H1 (cell line): ENCODE data around the gene RMC1. TPM values are rescaled to one million over a fixed set of nuclear protein-coding genes. Genes with fewer than 3 reads are reported as not detected.

Experiments
- CTCF ChIA-PET: fragments of 300-600 bp; sonication (Branson Sonifier 250); formaldehyde crosslinking; loops from one replicate; lab custom pipeline; 2021; ENCODE audit not compliant: partially characterized antibody; lab: Charles Lee
- POLR2A ChIA-PET: fragments of 300-600 bp; sonication (Branson Sonifier 250); formaldehyde crosslinking; loops from one replicate; lab custom pipeline; 2021; ENCODE audit warnings: inconsistent platforms; ENCODE audit not compliant: partially characterized antibody; lab: Charles Lee
- DNase-seq, 2 experiments: peaks; one replicate each; pipeline versions ENCODE4 v3.0.0 to v3.0.0-alpha.2; 2010 to 2022; ENCODE audit warnings: low spot score in 2 of 2, low read depth in 1 of 2, mixed read lengths in 1 of 2
- FAIRE-seq: peaks from 2 replicates; lab custom pipeline; 2011; peaks lifted over from hg19 to GRCh38; lab: Jason Lieb, UNC
- H2AFZ ChIP-seq: 2 replicates; pipeline ENCODE4 v1.8.1; 2012; ENCODE audit warnings: low read length, inconsistent platforms
- H2AK5ac ChIP-seq: 2 replicates; pipeline ENCODE4 v1.6.1; 2013; ENCODE audit warnings: low read depth, low read length
- H2BK120ac ChIP-seq: replicated peaks from 2 replicates; pipeline ENCODE3; 2013; ENCODE audit warnings: low read depth, low read length, inconsistent platforms
- H2BK12ac ChIP-seq: 2 replicates; pipeline ENCODE4 v1.6.1; 2013; ENCODE audit warnings: low read depth, low read length
- H2BK15ac ChIP-seq: 2 replicates; pipeline ENCODE4 v1.6.1; 2013; ENCODE audit warnings: low read length
- H2BK20ac ChIP-seq: 2 replicates; pipeline ENCODE4 v1.6.1; 2013; ENCODE audit warnings: low read length
- H2BK5ac ChIP-seq: 2 replicates; pipeline ENCODE4 v1.6.1; 2013; ENCODE audit warnings: low read depth, low read length
- H3K14ac ChIP-seq: 2 replicates; pipeline ENCODE4 v1.6.1; 2013; ENCODE audit warnings: inconsistent platforms; ENCODE audit not compliant: insufficient read length
- H3K18ac ChIP-seq: 2 replicates; pipeline ENCODE4 v1.6.1; 2013; ENCODE audit warnings: low read length; ENCODE audit errors: extremely low read depth
- H3K23ac ChIP-seq: 2 replicates; pipeline ENCODE4 v1.6.1; 2013; ENCODE audit warnings: inconsistent platforms; ENCODE audit not compliant: insufficient read length
- H3K23me2 ChIP-seq: 2 replicates; pipeline ENCODE4 v1.6.1; 2013; ENCODE audit warnings: low read depth, low read length
- H3K27ac ChIP-seq: 2 replicates; pipeline ENCODE4 v1.6.1; 2011; ENCODE audit warnings: low read depth, low read length, inconsistent platforms
- H3K27me3 ChIP-seq, 4 experiments: replicated peaks in 1 of 4; 1 replicate in 1 of 4; 2 replicates in 3 of 4; pipeline versions ENCODE4 v1.6.1 to v1.8.1; 2011 to 2013; ENCODE audit warnings: low read length in 3 of 4, mild to moderate bottlenecking in 3 of 4, inconsistent platforms in 2 of 4, mixed read lengths in 2 of 4, moderate library complexity in 1 of 4; ENCODE audit not compliant: control insufficient read depth in 3 of 4, insufficient read depth in 3 of 4; ENCODE audit errors: extremely low read depth in 1 of 4
- H3K36me3 ChIP-seq, 4 experiments: 2 replicates each; pipeline versions ENCODE4 v1.6.1 to v1.8.1; 2011 to 2013; ENCODE audit warnings: mild to moderate bottlenecking in 4 of 4, low read length in 3 of 4, moderate library complexity in 2 of 4, control low read depth in 1 of 4, inconsistent platforms in 1 of 4; ENCODE audit not compliant: insufficient read depth in 4 of 4, control insufficient read depth in 2 of 4
- H3K4ac ChIP-seq: replicated peaks from 2 replicates; pipeline ENCODE3; 2013; ENCODE audit warnings: low read length, low read depth, mixed read lengths, inconsistent platforms; ENCODE audit not compliant: insufficient read length
- H3K4me1 ChIP-seq, 4 experiments: replicated peaks in 1 of 4; 1 replicate in 1 of 4; 2 replicates in 3 of 4; pipeline versions ENCODE4 v1.6.1 to v1.8.1; 2011 to 2013; ENCODE audit warnings: low read length in 3 of 4, inconsistent platforms in 2 of 4, mixed read lengths in 1 of 4; ENCODE audit not compliant: insufficient read depth in 4 of 4, control insufficient read depth in 3 of 4
- H3K4me2 ChIP-seq, 2 experiments: 2 replicates each; pipeline versions ENCODE4 v1.6.1 to v1.8.1; 2011 to 2013; ENCODE audit warnings: low read depth in 2 of 2, low read length in 2 of 2, control low read depth in 1 of 2, inconsistent platforms in 1 of 2, mild to moderate bottlenecking in 1 of 2; ENCODE audit not compliant: insufficient read depth in 1 of 2
- H3K4me3 ChIP-seq, 4 experiments: fragments of 200-600, 300-600 bp in 1 of 4; sonication (generic), shearing (Covaris generic), sonication (Bioruptor Twin) in 1 of 4; 2 replicates each; pipeline versions ENCODE4 v1.5.1 to v1.8.1; 2011 to 2016; ENCODE audit warnings: low read length in 4 of 4, low read depth in 3 of 4, control low read depth in 2 of 4, inconsistent platforms in 2 of 4, mild to moderate bottlenecking in 2 of 4, mixed read lengths in 1 of 4, moderate library complexity in 1 of 4; ENCODE audit not compliant: insufficient read depth in 2 of 4; ENCODE audit errors: extremely low read depth in 1 of 4
- H3K56ac ChIP-seq: replicated peaks from 2 replicates; pipeline ENCODE3; 2013; ENCODE audit warnings: low read depth, mild to moderate bottlenecking, mixed read lengths, low read length, inconsistent platforms; ENCODE audit not compliant: insufficient read length
- H3K79me1 ChIP-seq: 2 replicates; pipeline ENCODE4 v1.6.1; 2013; ENCODE audit warnings: low read depth, low read length, control low read depth
- H3K79me2 ChIP-seq, 2 experiments: 2 replicates each; pipeline versions ENCODE4 v1.6.1 to v1.8.1; 2012 to 2013; ENCODE audit warnings: low read length in 2 of 2, mild to moderate bottlenecking in 2 of 2, inconsistent platforms in 1 of 2; ENCODE audit not compliant: insufficient read depth in 2 of 2, control insufficient read depth in 1 of 2
- H3K9ac ChIP-seq, 4 experiments: replicated peaks in 1 of 4; 1 replicate in 1 of 4; 2 replicates in 3 of 4; pipeline versions ENCODE4 v1.6.1 to v1.8.1; 2011 to 2013; ENCODE audit warnings: low read depth in 3 of 4, low read length in 3 of 4, control low read depth in 2 of 4, mild to moderate bottlenecking in 2 of 4, moderate library complexity in 2 of 4, inconsistent platforms in 1 of 4; ENCODE audit errors: extremely low read depth in 1 of 4
- H3K9me3 ChIP-seq, 2 experiments: 2 replicates each; pipeline versions ENCODE4 v1.6.1 to v1.8.1; 2012 to 2013; ENCODE audit warnings: mild to moderate bottlenecking in 2 of 2, moderate library complexity in 2 of 2, control low read depth in 1 of 2, inconsistent platforms in 1 of 2, low read depth in 1 of 2, low read length in 1 of 2, mixed read lengths in 1 of 2; ENCODE audit not compliant: insufficient read depth in 2 of 2
- H4K20me1 ChIP-seq, 2 experiments: replicated peaks in 1 of 2; 2 replicates each; pipeline versions ENCODE3 to v1.8.1; 2011 to 2013; ENCODE audit warnings: inconsistent platforms in 2 of 2, low read length in 2 of 2, mild to moderate bottlenecking in 1 of 2; ENCODE audit not compliant: insufficient read depth in 2 of 2, control insufficient read depth in 1 of 2
- H4K5ac ChIP-seq: 2 replicates; pipeline ENCODE4 v1.6.1; 2013; ENCODE audit warnings: low read length, low read depth, mixed read lengths, inconsistent platforms; ENCODE audit not compliant: insufficient read length
- H4K8ac ChIP-seq: 2 replicates; pipeline ENCODE4 v1.8.0; 2013; ENCODE audit warnings: mild to moderate bottlenecking, moderate library complexity, low read length, inconsistent platforms; ENCODE audit not compliant: insufficient read depth; ENCODE audit errors: extremely low read depth
- H4K91ac ChIP-seq: replicated peaks from 2 replicates; pipeline ENCODE3; 2013; ENCODE audit warnings: low read length, mixed read lengths, inconsistent platforms; ENCODE audit not compliant: insufficient read length
- CHD2 ChIP-seq: IDR thresholded peaks from 2 replicates; pipeline ENCODE4 v1.6.1; 2012; ENCODE audit warnings: low read length, improper control_type of control experiment
- CTBP2 ChIP-seq: IDR thresholded peaks from 2 replicates; pipeline ENCODE4 v1.7.0; 2011; ENCODE audit warnings: borderline replicate concordance, mild to moderate bottlenecking, moderate library complexity, mixed read lengths, low read length; ENCODE audit not compliant: insufficient read depth, insufficient read length
- JUN ChIP-seq: IDR thresholded peaks from 2 replicates; pipeline ENCODE4 v1.6.1; 2011; ENCODE audit warnings: low read depth, mild to moderate bottlenecking, improper control_type of control experiment, low read length
- KDM4A ChIP-seq: IDR thresholded peaks from one replicate; pipeline ENCODE4 v1.7.1; 2012; ENCODE audit warnings: low read depth, mild to moderate bottlenecking, moderate library complexity, low read length, inconsistent platforms; ENCODE audit not compliant: severe bottlenecking
- PHF8 ChIP-seq: fragments of 200-600 bp; sonication (generic); conservative IDR thresholded peaks from 2 replicates; pipeline ENCODE4 v1.7.1; 2012; ENCODE audit warnings: low read depth, mild to moderate bottlenecking, inconsistent platforms, low read length, moderate library complexity
- RAD21 ChIP-seq, 2 experiments: IDR thresholded peaks in 1 of 2; conservative IDR thresholded peaks in 1 of 2; 2 replicates each; pipeline ENCODE4 v1.6.1; 2011; ENCODE audit warnings: low read depth in 2 of 2, low read length in 2 of 2, improper control_type of control experiment in 1 of 2, inconsistent platforms in 1 of 2, mild to moderate bottlenecking in 1 of 2, moderate library complexity in 1 of 2
- SAP30 ChIP-seq: fragments of 300-600 bp; sonication (generic); IDR thresholded peaks from 2 replicates; pipeline ENCODE4 v1.7.1; 2012; ENCODE audit warnings: low read length, moderate library complexity, mild to moderate bottlenecking, inconsistent platforms; ENCODE audit not compliant: insufficient read depth, insufficient replicate concordance
- SIX5 ChIP-seq: IDR thresholded peaks from 2 replicates; pipeline ENCODE4 v1.6.1; 2011; ENCODE audit warnings: mild to moderate bottlenecking, low read depth, low read length
- WGBS, 2 experiments: shearing (Covaris generic) in 1 of 2; methylation state at CpG; one replicate each; pipeline versions ENCODE4 v1.1.6 to v1.1.7; 2013 to 2015; ENCODE audit warnings: low lambda C conversion rate in 2 of 2, mixed read lengths in 2 of 2, inconsistent platforms in 1 of 2, low coverage in 1 of 2, missing lambda C conversion rate in 1 of 2; ENCODE audit not compliant: insufficient replicate concordance in 2 of 2, insufficient coverage in 1 of 2, insufficient read length in 1 of 2; ENCODE audit errors: extremely low coverage in 1 of 2, missing lambda C conversion rate in 1 of 2; 5-methylcytosine and 5-hydroxymethylcytosine counted together
- polyA plus RNA-seq, 7 experiments: library from polyadenylated mRNA; depleted of rRNA in 3 of 7; stranded (reverse) in 5 of 7; unstranded in 2 of 7; fragments of >200 nt in 5 of 7; fragments of 200-250 nt in 2 of 7; gene quantifications; 1 replicate in 5 of 7; 2 replicates in 1 of 7; 4 replicates in 1 of 7; pipeline versions ENCODE4 v1.2.1 to v1.2.3, GENCODE V29; 2011 to 2013; ENCODE audit warnings: missing spikeins in 2 of 7, mixed read lengths in 2 of 7
- total RNA-seq: library from RNA; stranded (reverse); fragmentation: NEBNext Ultra II Directional; extraction: Animal tissue kit (Norgen Biotek cat#: 25700); gene quantifications from 2 replicates; pipeline ENCODE4 v1.2.1, GENCODE V29; 2021
- TF ChIP-seq, protein P1 (sequence below), 3 experiments: IDR thresholded peaks; 1 replicate in 2 of 3; 2 replicates in 1 of 3; pipeline versions ENCODE4 v1.5.1 to v1.6.1; 2011; ENCODE audit warnings: low read length in 3 of 3, mild to moderate bottlenecking in 3 of 3, inconsistent platforms in 2 of 3, low read depth in 1 of 3, moderate library complexity in 1 of 3; ENCODE audit not compliant: insufficient read depth in 1 of 3; ENCODE audit errors: control extremely low read depth in 1 of 3
- TF ChIP-seq, protein P2 (sequence below): IDR thresholded peaks from 2 replicates; pipeline ENCODE4 v1.6.1; 2011; ENCODE audit warnings: low read depth, mild to moderate bottlenecking, low read length; ENCODE audit not compliant: insufficient read depth

RMC1 gene
- total and polyA plus RNA-seq, 2 of the 8 experiments (the other 6 are each of a cell fraction or from before 2014, with no cell fraction given) = 16.4 to 20.1 TPM

DNA sequence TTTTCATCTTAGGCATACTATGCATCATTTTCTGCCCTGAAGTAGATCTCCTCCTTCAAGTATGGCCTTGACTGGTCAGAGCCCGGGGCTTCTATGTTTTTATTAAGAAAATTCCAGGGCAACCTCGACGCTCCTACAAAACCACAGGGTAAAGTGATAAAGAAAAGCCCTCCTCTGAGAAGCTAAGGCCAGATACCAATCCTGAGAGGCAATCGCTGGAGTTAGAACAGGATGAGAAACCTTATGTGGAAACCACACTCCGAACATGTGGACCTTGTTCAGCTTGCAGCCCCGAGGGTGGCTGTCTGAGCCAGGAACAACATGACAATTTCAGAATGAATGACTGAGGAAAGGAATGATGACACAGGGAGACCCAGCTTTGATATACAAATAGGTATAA lies 35.6 kb downstream of the RMC1 start:
- no peak overlapping the region for H3K27ac ChIP-seq
- WGBS, 2 experiments = 80% methylated on average over 6 of the region's 6 CpGs; no CpG with 5 or more reads in 1 of the 2 experiments
- H3K27me3 ChIP-seq = no peaks in the 10 kb centered on the region
- no peak overlapping the region for H3K18ac ChIP-seq
- no peak overlapping the region for H3K56ac ChIP-seq
- H3K4me2 ChIP-seq = no peak overlapping the region
- ChIA-PET POLR2A (no interaction called here), CTCF (interaction anchor here (0.7 kb wide), 1 partner anchor 33 kb away, joined by 6 read pairs; no protein-coding TSS in a partner anchor)
- no peak for DNase-seq
- no peak overlapping the region for H2BK120ac ChIP-seq
- no peak overlapping the region for H3K23ac ChIP-seq
- peaks cover 1 to 7% of the 10 kb centered on the region in 2 experiments for H4K20me1 ChIP-seq
- H2BK5ac ChIP-seq = no peak overlapping the region
- H2BK15ac ChIP-seq = no peak overlapping the region
- no peak overlapping the region for H4K8ac ChIP-seq
- no peak overlapping the region for H3K9ac ChIP-seq
- H3K4me3 ChIP-seq = no peak overlapping the region
- no peak overlapping the region for H2AFZ ChIP-seq
- no peak overlapping the region for H3K4ac ChIP-seq
- no peaks in the 10 kb centered on the region for H3K79me2 ChIP-seq
- H3K79me1 ChIP-seq = no peaks in the 10 kb centered on the region
- H3K9me3 ChIP-seq = no peaks in the 10 kb centered on the region
- no peak overlapping the region for H2BK12ac ChIP-seq
- FAIRE-seq = no peak
- H3K36me3 ChIP-seq = peaks cover 47 to 83% (median 70%) of the 10 kb centered on the region in 4 experiments
- no peak overlapping the region for H2BK20ac ChIP-seq
- no peak overlapping the region for H4K91ac ChIP-seq
- H3K14ac ChIP-seq = no peak overlapping the region
- no peaks in the 10 kb centered on the region for H3K23me2 ChIP-seq
- H4K5ac ChIP-seq = no peak overlapping the region
- H2AK5ac ChIP-seq = no peak overlapping the region
- H3K4me1 ChIP-seq = no peaks in the 10 kb centered on the region
- TF ChIP-seq RAD21 (IDR thresholded peaks at IDR 0.05 in 1 of 2, conservative IDR thresholded peaks at IDR 0.05 in 1 of 2; ENCODE audit: low read depth in 2 of 2, low read length in 2 of 2) = no peak
- TF ChIP-seq SIX5 = no peak
- TF ChIP-seq SAP30 = no peak
- TF ChIP-seq, protein P1, sequence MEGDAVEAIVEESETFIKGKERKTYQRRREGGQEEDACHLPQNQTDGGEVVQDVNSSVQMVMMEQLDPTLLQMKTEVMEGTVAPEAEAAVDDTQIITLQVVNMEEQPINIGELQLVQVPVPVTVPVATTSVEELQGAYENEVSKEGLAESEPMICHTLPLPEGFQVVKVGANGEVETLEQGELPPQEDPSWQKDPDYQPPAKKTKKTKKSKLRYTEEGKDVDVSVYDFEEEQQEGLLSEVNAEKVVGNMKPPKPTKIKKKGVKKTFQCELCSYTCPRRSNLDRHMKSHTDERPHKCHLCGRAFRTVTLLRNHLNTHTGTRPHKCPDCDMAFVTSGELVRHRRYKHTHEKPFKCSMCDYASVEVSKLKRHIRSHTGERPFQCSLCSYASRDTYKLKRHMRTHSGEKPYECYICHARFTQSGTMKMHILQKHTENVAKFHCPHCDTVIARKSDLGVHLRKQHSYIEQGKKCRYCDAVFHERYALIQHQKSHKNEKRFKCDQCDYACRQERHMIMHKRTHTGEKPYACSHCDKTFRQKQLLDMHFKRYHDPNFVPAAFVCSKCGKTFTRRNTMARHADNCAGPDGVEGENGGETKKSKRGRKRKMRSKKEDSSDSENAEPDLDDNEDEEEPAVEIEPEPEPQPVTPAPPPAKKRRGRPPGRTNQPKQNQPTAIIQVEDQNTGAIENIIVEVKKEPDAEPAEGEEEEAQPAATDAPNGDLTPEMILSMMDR (IDR thresholded peaks at IDR 0.05; ENCODE audit: control extremely low read depth in 1 of 3, insufficient read depth in 1 of 3, low read depth in 1 of 3, low read length in 3 of 3) = no peak
- no peak for TF ChIP-seq PHF8
- TF ChIP-seq JUN = no peak
- no peak for TF ChIP-seq CTBP2
- no peak for TF ChIP-seq CHD2
- TF ChIP-seq KDM4A = no peak
- TF ChIP-seq, protein P2, sequence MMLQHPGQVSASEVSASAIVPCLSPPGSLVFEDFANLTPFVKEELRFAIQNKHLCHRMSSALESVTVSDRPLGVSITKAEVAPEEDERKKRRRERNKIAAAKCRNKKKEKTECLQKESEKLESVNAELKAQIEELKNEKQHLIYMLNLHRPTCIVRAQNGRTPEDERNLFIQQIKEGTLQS = no peak
